BJ (cell line): Measurements from ENCODE around the gene TIMP3. TPM values are rescaled to one million over a fixed set of nuclear protein-coding genes. Genes with fewer than 3 reads are reported as not detected.
"Not testable (repeated sequence)": the region's sequence is repeated elsewhere in the genome, so short reads cannot be mapped to it uniquely, and the experiment has no call there.

Experiments
- CTCF ChIA-PET: fragments of 350-600 bp; formaldehyde crosslinking; extraction: SDS; loops from one replicate; lab custom pipeline; 2021; ENCODE audit warnings: antibody characterized with exemption, inconsistent platforms; lab: Yijun Ruan, JAX
- POLR2A ChIA-PET: fragments of 300-600 bp; sonication (Branson Sonifier 250); formaldehyde crosslinking; extraction: SDS; loops from one replicate; lab custom pipeline; 2021; ENCODE audit warnings: antibody characterized with exemption; lab: Charles Lee
- DNase-seq: peaks from one replicate; pipeline ENCODE4 v3.0.0-alpha.2; 2011; ENCODE audit warnings: low read depth
- H3K27me3 ChIP-seq: 2 replicates; pipeline ENCODE4 v1.6.0; 2011; ENCODE audit warnings: low read length; ENCODE audit not compliant: control insufficient read depth, insufficient read depth
- H3K36me3 ChIP-seq: 2 replicates; pipeline ENCODE4 v1.5.1; 2011; ENCODE audit warnings: low read length; ENCODE audit not compliant: control insufficient read depth, insufficient read depth
- H3K4me3 ChIP-seq: 2 replicates; pipeline ENCODE4 v1.5.1; 2011; ENCODE audit warnings: low read depth, mild to moderate bottlenecking, control low read depth, low read length
- polyA plus RNA-seq: library from polyadenylated mRNA; depleted of rRNA; stranded (reverse); fragments of >200 nt; gene quantifications from 2 replicates; pipeline ENCODE4 v1.2.3, GENCODE V29; 2011
- TF ChIP-seq, protein P1 (sequence below): IDR thresholded peaks from 2 replicates; pipeline ENCODE4 v1.5.1; 2011; ENCODE audit warnings: low read depth, mild to moderate bottlenecking, control low read depth, inconsistent platforms, low read length, moderate library complexity; ENCODE audit not compliant: insufficient read depth

The TIMP3 gene
- polyA plus RNA-seq, 1 experiment: 544 TPM

DNA sequence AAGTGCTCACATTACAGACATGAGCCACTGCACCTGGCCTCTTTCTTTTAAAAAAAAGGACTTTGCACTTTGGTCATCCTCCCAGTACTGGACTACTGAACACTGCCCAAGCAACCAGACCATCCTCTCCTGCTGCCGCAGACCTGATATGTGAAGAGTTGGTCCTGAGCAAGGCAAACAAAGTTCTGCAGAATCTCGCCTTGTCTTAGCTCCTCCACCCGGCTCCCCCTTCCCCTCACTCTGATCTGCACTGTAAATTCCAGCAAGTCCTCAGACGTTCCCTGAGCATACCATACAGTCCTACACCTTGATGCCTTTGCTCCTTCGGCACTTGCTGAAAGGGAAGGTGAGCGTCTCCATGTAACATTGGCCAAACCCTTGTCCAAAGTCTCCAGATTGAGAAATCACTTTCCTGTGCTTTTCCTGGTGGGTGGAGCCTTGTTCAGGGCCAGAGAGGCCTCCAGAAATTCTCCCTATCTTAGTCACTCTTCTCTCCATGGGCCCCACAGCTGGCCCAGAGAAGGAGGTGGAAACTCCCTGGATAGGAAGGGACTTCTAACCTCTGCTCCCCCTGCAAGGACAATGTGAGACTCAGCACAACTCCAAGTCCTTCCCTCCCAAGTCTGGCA, 47.0 kb upstream of the TIMP3 start:
- ChIA-PET POLR2A (interaction anchor here (0.6 kb wide), 1 partner anchor 152 kb away, joined by 10 read pairs; no protein-coding TSS in a partner anchor), CTCF (interaction anchor here (0.7 to 1.5 kb wide), 3 partner anchors 23 to 42 kb away, joined by 3 to 4 read pairs (median 3); no protein-coding TSS in a partner anchor)
- Histone ChIP-seq H3K36me3 (no peaks in the 10 kb centered on the region), H3K27me3 (no peaks in the 10 kb centered on the region), H3K4me3 (no peak overlapping the region)
- DNase-seq: no peak
- TF ChIP-seq, protein P1, sequence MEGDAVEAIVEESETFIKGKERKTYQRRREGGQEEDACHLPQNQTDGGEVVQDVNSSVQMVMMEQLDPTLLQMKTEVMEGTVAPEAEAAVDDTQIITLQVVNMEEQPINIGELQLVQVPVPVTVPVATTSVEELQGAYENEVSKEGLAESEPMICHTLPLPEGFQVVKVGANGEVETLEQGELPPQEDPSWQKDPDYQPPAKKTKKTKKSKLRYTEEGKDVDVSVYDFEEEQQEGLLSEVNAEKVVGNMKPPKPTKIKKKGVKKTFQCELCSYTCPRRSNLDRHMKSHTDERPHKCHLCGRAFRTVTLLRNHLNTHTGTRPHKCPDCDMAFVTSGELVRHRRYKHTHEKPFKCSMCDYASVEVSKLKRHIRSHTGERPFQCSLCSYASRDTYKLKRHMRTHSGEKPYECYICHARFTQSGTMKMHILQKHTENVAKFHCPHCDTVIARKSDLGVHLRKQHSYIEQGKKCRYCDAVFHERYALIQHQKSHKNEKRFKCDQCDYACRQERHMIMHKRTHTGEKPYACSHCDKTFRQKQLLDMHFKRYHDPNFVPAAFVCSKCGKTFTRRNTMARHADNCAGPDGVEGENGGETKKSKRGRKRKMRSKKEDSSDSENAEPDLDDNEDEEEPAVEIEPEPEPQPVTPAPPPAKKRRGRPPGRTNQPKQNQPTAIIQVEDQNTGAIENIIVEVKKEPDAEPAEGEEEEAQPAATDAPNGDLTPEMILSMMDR: no peak

DNA sequence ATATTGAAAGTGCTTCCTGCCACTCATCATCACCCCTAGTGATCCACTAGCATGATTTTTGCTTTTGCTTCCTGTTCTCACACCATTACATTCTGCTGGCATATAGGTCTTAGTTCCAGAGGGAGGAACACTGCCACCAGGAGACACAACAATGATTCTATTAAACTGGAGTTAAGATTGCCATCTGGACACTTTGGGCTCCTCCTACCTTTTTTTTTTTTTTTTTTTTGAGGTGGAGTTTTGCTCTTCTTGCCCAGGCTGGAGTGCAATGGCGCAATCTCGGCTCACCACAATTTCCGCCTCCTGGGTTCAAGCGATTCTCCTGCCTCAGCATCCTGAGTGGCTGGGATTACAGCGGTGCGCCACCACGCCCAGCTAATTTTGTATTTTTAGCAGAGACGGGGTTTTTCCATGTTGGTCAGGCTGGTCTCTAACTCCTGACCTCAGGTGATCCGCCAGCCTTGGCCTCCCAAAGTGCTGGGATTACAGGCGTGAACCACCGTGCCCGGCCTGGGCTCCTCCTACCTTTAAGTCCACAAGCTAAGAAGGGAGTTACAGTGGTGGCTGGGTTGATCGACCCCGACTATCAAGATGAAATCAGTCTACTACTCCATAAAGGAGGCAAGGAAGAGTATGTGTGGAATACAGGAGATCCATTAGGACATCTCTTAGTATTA, 44.3 kb upstream of the TIMP3 start:
- POLR2A ChIA-PET: not testable (repeated sequence)

DNA sequence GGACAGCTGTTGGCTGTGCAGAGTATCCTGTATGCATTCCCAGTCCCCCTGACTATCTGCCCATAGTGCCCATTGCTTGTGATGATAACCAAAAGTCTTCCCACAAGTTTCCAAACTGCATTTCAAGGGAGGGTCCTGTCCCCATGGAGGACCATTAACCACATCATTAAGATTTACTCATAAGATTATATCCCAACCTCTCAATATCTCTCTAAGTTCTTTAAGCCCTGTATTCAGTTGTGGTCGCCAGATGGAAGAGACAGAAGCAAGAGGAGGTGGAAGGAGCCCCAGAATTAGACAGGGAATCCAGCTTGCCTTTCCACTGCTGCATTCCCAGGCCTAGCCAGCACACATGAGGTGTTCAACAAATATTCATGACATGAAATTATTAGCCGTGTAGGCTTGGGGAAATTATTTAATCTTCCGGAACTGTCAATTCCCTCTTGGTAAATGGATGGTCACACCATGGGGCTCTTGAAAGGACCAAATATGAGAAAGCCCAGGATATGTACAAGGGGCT, 42.6 kb upstream of the TIMP3 start:
- Histone ChIP-seq H3K4me3 (no peak overlapping the region), H3K36me3 (no peaks in the 10 kb centered on the region), H3K27me3 (no peaks in the 10 kb centered on the region)
- CTCF ChIA-PET: no interaction called here
- no peak for DNase-seq
- POLR2A ChIA-PET: no interaction called here
- TF ChIP-seq, protein P1: no peak

More for the DNA sequence above, 44.3 kb upstream of the TIMP3 start:
- H3K4me3 ChIP-seq, DNase-seq, H3K27me3 ChIP-seq, CTCF ChIA-PET, H3K36me3 ChIP-seq: not testable (repeated sequence)

DNA sequence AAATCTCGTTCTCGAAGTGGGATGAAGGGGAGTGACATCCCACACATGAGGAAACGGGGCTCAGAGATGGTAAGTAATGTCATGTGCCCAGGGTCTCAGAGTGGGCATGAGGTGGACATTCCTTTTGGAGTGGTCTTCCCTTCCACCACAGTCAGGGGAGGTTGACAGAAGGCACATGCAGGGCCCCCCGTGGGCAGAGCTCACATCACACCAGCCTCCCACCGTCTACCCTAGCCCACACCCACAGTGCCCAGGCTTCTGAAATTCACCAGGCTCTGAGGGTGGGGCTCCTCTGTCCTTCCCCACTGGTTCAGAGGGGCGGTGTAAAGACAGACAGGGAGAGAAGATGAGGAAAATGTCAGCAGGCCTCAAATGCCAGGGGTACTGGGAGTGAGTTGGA, 41.1 kb upstream of the TIMP3 start:
- DNase-seq: no peak
- CTCF ChIA-PET: interaction anchor here (1.0 to 2.0 kb wide), 3 partner anchors 17 to 40 kb away, joined by 3 to 4 read pairs (median 3); no protein-coding TSS in a partner anchor
- POLR2A ChIA-PET: no interaction called here
- H3K4me3 ChIP-seq: no peak overlapping the region
- TF ChIP-seq, protein P1: no peak
- H3K27me3 ChIP-seq: no peaks in the 10 kb centered on the region
- H3K36me3 ChIP-seq: no peaks in the 10 kb centered on the region

DNA sequence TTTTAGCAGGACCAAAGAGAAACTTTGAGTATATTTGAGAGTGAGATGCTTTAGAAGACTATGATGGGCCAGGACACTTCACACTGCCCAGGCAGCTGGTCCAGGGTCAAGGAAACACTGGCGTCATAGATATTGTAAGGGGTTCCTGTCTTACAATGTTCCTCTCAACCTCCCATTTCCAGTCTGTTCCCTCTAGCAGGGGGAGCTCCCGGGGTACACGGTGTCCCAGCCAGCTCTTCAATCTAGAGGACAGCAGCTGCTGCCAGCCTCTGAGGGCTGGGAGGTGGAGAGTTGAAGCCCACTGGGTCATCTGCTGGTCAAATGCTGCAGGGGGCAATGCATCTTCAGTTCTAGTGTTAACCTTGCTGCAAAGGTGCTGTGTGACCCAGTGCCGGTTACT, 40.7 kb upstream of the TIMP3 start:
- TF ChIP-seq, protein P1: no peak
- no peak overlapping the region for H3K4me3 ChIP-seq
- ChIA-PET POLR2A (no interaction called here), CTCF (interaction anchor here (1.0 to 2.0 kb wide), 4 partner anchors 16 to 40 kb away, joined by 3 to 4 read pairs (median 4); no protein-coding TSS in a partner anchor)
- no peaks in the 10 kb centered on the region for H3K36me3 ChIP-seq
- no peaks in the 10 kb centered on the region for H3K27me3 ChIP-seq
- no peak for DNase-seq
